ENCODE results near the gene RNASEH1.

GRCh38 chr2:3588084-3588483, 30.0 kb upstream of the RNASEH1 start:
- no peak for TF ChIP-seq CTCF (IDR thresholded peaks at IDR 0.05)
- no peak for TF ChIP-seq POLR2A (IDR thresholded peaks at IDR 0.05)
- no peak for TF ChIP-seq POLR2AphosphoS5 (IDR thresholded peaks at IDR 0.05)
